ENCODE data around the gene KCNMB2.

The KCNMB2 gene

GRCh38 chr3:178684881-178685590 is 148.8 kb downstream of the KCNMB2 start:
- no peak overlapping the region for H3K4me3 ChIP-seq (ENCODE audit: low read depth, low read length)
- no peak for TF ChIP-seq CTCF (IDR thresholded peaks at IDR 0.05; ENCODE audit: low read depth, low read length, missing control alignments)
- DNase-seq (ENCODE audit: low read depth) = no peak

GRCh38 chr3:178685591-178685906 is 149.3 kb downstream of the KCNMB2 start:
- H3K4me3 ChIP-seq (ENCODE audit: low read depth, low read length) = no peak overlapping the region
- no peak for DNase-seq (ENCODE audit: low read depth)
- no peak for TF ChIP-seq CTCF (IDR thresholded peaks at IDR 0.05; ENCODE audit: low read depth, low read length, missing control alignments)

GRCh38 chr3:178686826-178687225 is 150.6 kb downstream of the KCNMB2 start:
- TF ChIP-seq CTCF (IDR thresholded peaks at IDR 0.05; ENCODE audit: low read depth, low read length, missing control alignments) = no peak
- H3K4me3 ChIP-seq (ENCODE audit: low read depth, low read length) = no peak overlapping the region
- no peak for DNase-seq (ENCODE audit: low read depth)

- TF ChIP-seq CTCF (IDR thresholded peaks at IDR 0.05; ENCODE audit: low read depth, low read length, missing control alignments) = no peak
- H3K4me3 ChIP-seq (ENCODE audit: low read depth, low read length) = no peak overlapping the region
- DNase-seq (ENCODE audit: low read depth) = no peak
Measured at GRCh38 chr3:178690571-178690970, 154.3 kb downstream of the KCNMB2 start.

- no peak overlapping the region for H3K4me3 ChIP-seq (ENCODE audit: low read depth, low read length)
- no peak for DNase-seq (ENCODE audit: low read depth)
- no peak for TF ChIP-seq CTCF (IDR thresholded peaks at IDR 0.05; ENCODE audit: low read depth, low read length, missing control alignments)
Measured at GRCh38 chr3:178699364-178699763, 163.1 kb downstream of the KCNMB2 start.

- TF ChIP-seq CTCF (IDR thresholded peaks at IDR 0.05; ENCODE audit: low read depth, low read length, missing control alignments) = no peak
- DNase-seq (ENCODE audit: low read depth) = no peak
- no peak overlapping the region for H3K4me3 ChIP-seq (ENCODE audit: low read depth, low read length)
Measured at GRCh38 chr3:178699810-178700209, 163.6 kb downstream of the KCNMB2 start.

- no peak for DNase-seq (ENCODE audit: low read depth)
- no peak for TF ChIP-seq CTCF (IDR thresholded peaks at IDR 0.05; ENCODE audit: low read depth, low read length, missing control alignments)
- no peak overlapping the region for H3K4me3 ChIP-seq (ENCODE audit: low read depth, low read length)
Measured at GRCh38 chr3:178703268-178703975, 167.2 kb downstream of the KCNMB2 start.
